Endothelial cell of umbilical vein (primary cell): ENCODE results near the gene PLAAT2. TPM values are rescaled to one million over a fixed set of nuclear protein-coding genes. Genes with fewer than 3 reads are reported as not detected.
"Not testable (repeated sequence)": the region's sequence is repeated elsewhere in the genome, so short reads cannot be mapped to it uniquely, and the experiment has no call there.

Experiments
- BruUV-seq: library from RNA; stranded (reverse); fragments of 400-500 nt; replicated peaks from 2 replicates; lab custom pipeline; 2021; lab: Mats Ljungman, UMichigan
- CTCF ChIA-PET: fragments of 300-600, 350-600 bp; sonication (Branson Sonifier 250); formaldehyde crosslinking; loops from one replicate; lab custom pipeline; 2021; ENCODE audit warnings: antibody characterized with exemption, inconsistent platforms; lab: Charles Lee
- POLR2A ChIA-PET: fragments of 300-600, 350-600 bp; sonication (Branson Sonifier 250); formaldehyde crosslinking; loops from one replicate; lab custom pipeline; 2021; ENCODE audit warnings: antibody characterized with exemption, inconsistent platforms; lab: Charles Lee
- DNase-seq: peaks from one replicate; pipeline ENCODE4 v3.0.0-alpha.2; 2011; ENCODE audit warnings: low read depth, low spot score
- FAIRE-seq: peaks from 2 replicates; lab custom pipeline; 2011; peaks lifted over from hg19 to GRCh38; lab: Jason Lieb, UNC
- H2AFZ ChIP-seq: 2 replicates; pipeline ENCODE4 v1.6.0; 2012; ENCODE audit warnings: low read depth, low read length, control low read depth, inconsistent platforms
- H3K27ac ChIP-seq: 2 replicates; pipeline ENCODE4 v1.5.1; 2011; ENCODE audit warnings: low read depth, mild to moderate bottlenecking, control low read depth, low read length, moderate library complexity; ENCODE audit not compliant: insufficient read depth
- H3K27me3 ChIP-seq, 2 experiments: 2 replicates each; pipeline versions ENCODE4 v1.6.0 to v1.6.1; 2011; ENCODE audit warnings: low read length in 2 of 2, mixed read lengths in 1 of 2; ENCODE audit not compliant: control insufficient read depth in 2 of 2, insufficient read depth in 2 of 2
- H3K36me3 ChIP-seq, 2 experiments: 2 replicates in 1 of 2; 3 replicates in 1 of 2; pipeline ENCODE4 v1.5.1; 2011; ENCODE audit warnings: low read length in 2 of 2, mild to moderate bottlenecking in 1 of 2, moderate library complexity in 1 of 2; ENCODE audit not compliant: control insufficient read depth in 2 of 2, insufficient read depth in 2 of 2; ENCODE audit errors: extremely low read depth in 1 of 2
- H3K4me1 ChIP-seq: 3 replicates; pipeline ENCODE4 v1.5.1; 2011; ENCODE audit warnings: mild to moderate bottlenecking, low read length; ENCODE audit not compliant: control insufficient read depth, insufficient read depth; ENCODE audit errors: extremely low read depth
- H3K4me2 ChIP-seq: 2 replicates; pipeline ENCODE4 v1.6.1; 2011; ENCODE audit warnings: low read length, control low read depth, mixed read lengths; ENCODE audit not compliant: insufficient read depth
- H3K4me3 ChIP-seq, 3 experiments: fragments of 200-600 bp in 1 of 3; sonication (generic), shearing (Covaris generic) in 1 of 3; replicated peaks in 1 of 3; 2 replicates each; pipeline ENCODE4 v1.5.1; 2011 to 2016; ENCODE audit warnings: control low read depth in 3 of 3, low read length in 3 of 3, mild to moderate bottlenecking in 2 of 3, inconsistent platforms in 1 of 3, low read depth in 1 of 3, moderate library complexity in 1 of 3; ENCODE audit not compliant: insufficient read depth in 1 of 3
- H3K79me2 ChIP-seq: 2 replicates; pipeline ENCODE4 v1.6.0; 2012; ENCODE audit warnings: low read length, inconsistent platforms; ENCODE audit not compliant: control insufficient read depth, insufficient read depth
- H3K9ac ChIP-seq: replicated peaks from 2 replicates; pipeline ENCODE3; 2011; ENCODE audit warnings: low read length, control low read depth; ENCODE audit not compliant: insufficient read depth; ENCODE audit errors: extremely low read depth
- H3K9me1 ChIP-seq: replicated peaks from 3 replicates; pipeline ENCODE4 v1.6.0; 2011; ENCODE audit warnings: mild to moderate bottlenecking, low read length; ENCODE audit not compliant: control insufficient read depth, insufficient read depth; ENCODE audit errors: extremely low read depth
- H3K9me3 ChIP-seq: replicated peaks from 2 replicates; pipeline ENCODE4 v1.5.1; 2012; ENCODE audit warnings: low read length, inconsistent platforms; ENCODE audit not compliant: control insufficient read depth, insufficient read depth
- H4K20me1 ChIP-seq: replicated peaks from 2 replicates; pipeline ENCODE3; 2011; ENCODE audit warnings: mild to moderate bottlenecking, low read length; ENCODE audit not compliant: control insufficient read depth, insufficient read depth; ENCODE audit errors: extremely low read depth
- dilution Hi-C: fragments of 300-500 bp; cut with MboI; formaldehyde crosslinking; loops from one replicate; pipeline ENCODE4 v1.15.0; 2019; ENCODE audit warnings: low sequenced_read_pairs; ENCODE audit not compliant: extremely low pct_ligation_motif_present
- intact Hi-C: fragments of 100-400 bp; cut with micrococcal nuclease; formaldehyde crosslinking; loops from one replicate; pipeline ENCODE4 v1.10.0; 2022
- polyA plus RNA-seq, 4 experiments: library from polyadenylated mRNA; depleted of rRNA in 3 of 4; stranded (reverse) in 3 of 4; unstranded in 1 of 4; fragments of >200 nt; gene quantifications; 2 replicates each; pipeline versions ENCODE4 v1.2.1 to v1.2.3, GENCODE V29; 2011 to 2012; ENCODE audit warnings: missing spikeins in 1 of 4
- total RNA-seq: library from RNA; stranded (reverse); gene quantifications from 2 replicates; pipeline ENCODE4 v1.2.3, GENCODE V29; 2021

The PLAAT2 gene
- total and polyA plus RNA-seq, 2 donors (not counting 3 experiments of a cell fraction or from before 2014, with no cell fraction given) = 0.40 TPM; not detected in 1

- H4K20me1 ChIP-seq, POLR2A ChIA-PET, intact Hi-C loops, H3K27ac ChIP-seq, DNase-seq, H3K4me1 ChIP-seq, dilution Hi-C loops, H3K9me1 ChIP-seq, H3K36me3 ChIP-seq, FAIRE-seq, H3K79me2 ChIP-seq, H3K4me3 ChIP-seq, H3K9me3 ChIP-seq, H3K4me2 ChIP-seq, H3K9ac ChIP-seq, BruUV-seq, H3K27me3 ChIP-seq, H2AFZ ChIP-seq: not testable (repeated sequence)
- CTCF ChIA-PET = interaction anchor here (1.9 kb wide), 1 partner anchor 50 kb away, joined by 6 read pairs; no protein-coding TSS in a partner anchor
Observed at GRCh38 chr11:63529373-63529772, 33.8 kb downstream of the PLAAT2 start.

GRCh38 chr11:63528729-63529278 lies 34.4 kb downstream of the PLAAT2 start:
- dilution Hi-C loops, H3K4me1 ChIP-seq, H3K9me1 ChIP-seq, H3K79me2 ChIP-seq, H4K20me1 ChIP-seq, H3K36me3 ChIP-seq, FAIRE-seq, DNase-seq, POLR2A ChIA-PET, H3K27ac ChIP-seq, H2AFZ ChIP-seq, H3K4me3 ChIP-seq, H3K9ac ChIP-seq, H3K9me3 ChIP-seq, BruUV-seq, H3K27me3 ChIP-seq, intact Hi-C loops, H3K4me2 ChIP-seq: not testable (repeated sequence)
- CTCF ChIA-PET = interaction anchor here (1.9 kb wide), 1 partner anchor 50 kb away, joined by 6 read pairs; no protein-coding TSS in a partner anchor

GRCh38 chr11:63528156-63528555 lies 35.0 kb downstream of the PLAAT2 start:
- POLR2A ChIA-PET, BruUV-seq, H3K4me2 ChIP-seq: not testable (repeated sequence)

More at GRCh38 chr11:63528156-63528555, 35.0 kb downstream of the PLAAT2 start:
- intact Hi-C loops, DNase-seq, dilution Hi-C loops, H3K36me3 ChIP-seq, H3K4me3 ChIP-seq, H3K79me2 ChIP-seq, H4K20me1 ChIP-seq, CTCF ChIA-PET, H3K9ac ChIP-seq, H3K9me3 ChIP-seq, H3K4me1 ChIP-seq, H2AFZ ChIP-seq, H3K27ac ChIP-seq, FAIRE-seq, H3K9me1 ChIP-seq, H3K27me3 ChIP-seq: not testable (repeated sequence)
